Measurements from ENCODE around the gene OOSP3.
"Not testable (repeated sequence)": the region's sequence is repeated elsewhere in the genome, so short reads cannot be mapped to it uniquely, and the experiment has no call there.

The OOSP3 gene

GRCh38 chr11:59899532-59899931 is 20.9 kb downstream of the OOSP3 start:
- Histone ChIP-seq H3K4me1 (ENCODE audit: control insufficient read depth in 2 of 2, insufficient read depth in 2 of 2, low read length in 2 of 2) (peaks cover 0 to 3% of the 10 kb centered on the region in 2 donors), H3K9ac (ENCODE audit: low read depth in 1 of 2, low read length in 2 of 2) (no peak overlapping the region), H3K36me3 (ENCODE audit: control insufficient read depth in 2 of 2, insufficient read depth in 2 of 2, low read length in 2 of 2) (no peaks in the 10 kb centered on the region), H3K27me3 (ENCODE audit: control insufficient read depth in 2 of 2, insufficient read depth in 2 of 2, low read length in 2 of 2) (no peaks in the 10 kb centered on the region), H3K27ac (ENCODE audit: low read depth in 2 of 2, low read length in 2 of 2) (no peak overlapping the region), H3K4me3 (ENCODE audit: low read length in 2 of 2) (no peak overlapping the region), H3K9me3 (ENCODE audit: control insufficient read depth in 2 of 2, low read length in 2 of 2) (no peaks in the 10 kb centered on the region)

DNA sequence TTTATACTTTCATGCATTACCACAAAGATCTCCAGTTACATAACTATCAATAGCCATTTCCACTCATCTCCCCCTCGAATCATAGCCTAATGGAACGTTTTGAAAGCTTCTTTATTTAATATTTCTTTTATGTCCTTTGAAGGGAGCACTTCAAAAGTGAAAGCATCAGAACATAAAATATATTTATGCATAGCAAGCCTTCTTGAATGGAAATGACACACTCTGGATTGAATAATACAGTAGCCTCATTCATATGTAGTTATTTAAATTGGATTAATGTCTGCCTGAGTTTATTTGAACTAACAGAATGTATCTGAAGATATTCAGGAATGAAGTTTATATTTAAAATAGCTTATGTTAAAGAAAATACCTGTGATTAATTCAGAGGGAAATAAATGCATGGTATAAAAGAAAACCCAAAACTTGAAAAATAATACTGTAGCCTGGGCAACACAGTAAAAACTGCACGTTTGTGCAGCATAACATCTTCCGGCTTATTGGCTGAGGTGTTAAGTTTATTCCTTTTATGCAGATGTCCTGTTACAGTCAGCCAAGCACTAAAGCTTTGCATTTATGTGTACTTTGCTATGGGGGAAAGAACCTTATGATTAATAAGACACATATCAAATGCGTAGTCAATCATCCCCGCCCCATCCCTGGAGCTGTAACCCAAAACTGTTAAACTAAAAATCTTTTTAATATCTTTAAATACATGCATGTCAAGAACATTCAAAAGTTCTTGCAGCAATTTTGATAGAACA is 22.0 kb downstream of the OOSP3 start:
- H3K9me3 ChIP-seq (ENCODE audit: control insufficient read depth in 2 of 2, low read length in 2 of 2) = no peaks in the 10 kb centered on the region
- H3K4me3 ChIP-seq (ENCODE audit: low read length in 2 of 2) = no peak overlapping the region
- H3K4me1 ChIP-seq (ENCODE audit: control insufficient read depth in 2 of 2, insufficient read depth in 2 of 2, low read length in 2 of 2) = peaks cover 0 to 3% of the 10 kb centered on the region in 2 donors
- H3K36me3 ChIP-seq (ENCODE audit: control insufficient read depth in 2 of 2, insufficient read depth in 2 of 2, low read length in 2 of 2) = no peaks in the 10 kb centered on the region
- no peaks in the 10 kb centered on the region for H3K27me3 ChIP-seq (ENCODE audit: control insufficient read depth in 2 of 2, insufficient read depth in 2 of 2, low read length in 2 of 2)
- no peak overlapping the region for H3K27ac ChIP-seq (ENCODE audit: low read depth in 2 of 2, low read length in 2 of 2)
- no peak overlapping the region for H3K9ac ChIP-seq (ENCODE audit: low read depth in 1 of 2, low read length in 2 of 2)

DNA sequence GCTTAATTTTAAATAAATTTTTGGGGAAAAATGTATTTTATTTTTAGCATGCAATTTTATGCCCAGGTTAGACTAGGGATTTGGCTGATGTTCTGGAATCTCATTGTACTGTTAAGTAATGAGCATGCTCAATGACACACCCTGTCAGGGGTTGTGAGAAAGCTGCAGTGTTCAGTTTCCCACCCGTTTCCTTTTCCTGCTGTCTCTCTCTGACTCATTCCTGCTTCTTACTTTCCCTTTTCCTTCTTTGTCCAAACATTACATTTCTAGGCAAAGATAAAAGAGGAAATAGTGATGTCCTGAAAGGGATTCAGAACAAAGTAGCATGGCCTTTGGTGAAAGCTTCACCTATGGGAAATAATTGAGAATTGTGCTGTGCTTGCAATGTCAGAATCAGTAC is 22.7 kb downstream of the OOSP3 start:
- H3K27me3 ChIP-seq (ENCODE audit: control insufficient read depth in 2 of 2, insufficient read depth in 2 of 2, low read length in 2 of 2) = no peaks in the 10 kb centered on the region
- no peak overlapping the region for H3K4me3 ChIP-seq (ENCODE audit: low read length in 2 of 2)
- no peaks in the 10 kb centered on the region for H3K36me3 ChIP-seq (ENCODE audit: control insufficient read depth in 2 of 2, insufficient read depth in 2 of 2, low read length in 2 of 2)
- no peaks in the 10 kb centered on the region for H3K9me3 ChIP-seq (ENCODE audit: control insufficient read depth in 2 of 2, low read length in 2 of 2)
- H3K4me1 ChIP-seq (ENCODE audit: control insufficient read depth in 2 of 2, insufficient read depth in 2 of 2, low read length in 2 of 2) = peaks cover 0 to 3% of the 10 kb centered on the region in 2 donors
- no peak overlapping the region for H3K27ac ChIP-seq (ENCODE audit: low read depth in 2 of 2, low read length in 2 of 2)
- no peak overlapping the region for H3K9ac ChIP-seq (ENCODE audit: low read depth in 1 of 2, low read length in 2 of 2)

- not testable (repeated sequence) for H3K27me3 ChIP-seq (ENCODE audit: control insufficient read depth in 2 of 2, insufficient read depth in 2 of 2, low read length in 2 of 2); H3K4me3 ChIP-seq (ENCODE audit: low read length in 2 of 2); H3K4me1 ChIP-seq (ENCODE audit: control insufficient read depth in 2 of 2, insufficient read depth in 2 of 2, low read length in 2 of 2); H3K36me3 ChIP-seq (ENCODE audit: control insufficient read depth in 2 of 2, insufficient read depth in 2 of 2, low read length in 2 of 2); H3K9ac ChIP-seq (ENCODE audit: low read depth in 1 of 2, low read length in 2 of 2); H3K27ac ChIP-seq (ENCODE audit: low read depth in 2 of 2, low read length in 2 of 2); H3K9me3 ChIP-seq (ENCODE audit: control insufficient read depth in 2 of 2, low read length in 2 of 2)
These were observed 25.0 kb downstream of the OOSP3 start for GRCh38 chr11:59903569-59903968.

DNA sequence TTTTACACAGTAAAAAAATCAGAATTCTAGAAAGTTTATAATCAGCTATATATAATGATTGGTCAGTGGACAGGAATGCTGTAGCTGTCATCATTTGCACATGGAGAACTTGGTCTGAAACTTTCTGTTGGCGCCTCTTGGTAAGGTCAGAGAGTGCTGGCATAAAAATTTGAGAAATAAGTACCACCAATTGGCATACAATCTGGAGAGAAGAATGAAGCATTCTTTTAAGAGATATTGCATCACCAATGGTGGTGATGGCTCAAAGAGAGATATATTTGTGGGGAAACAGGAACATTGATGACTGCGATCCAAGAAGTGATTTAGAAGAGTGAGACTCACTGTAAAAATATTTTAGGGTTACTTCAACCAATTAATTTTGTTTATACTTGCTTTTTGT is 39.9 kb downstream of the OOSP3 start:
- H3K9me3 ChIP-seq (ENCODE audit: control insufficient read depth in 2 of 2, low read length in 2 of 2) = peaks cover 10 to 14% of the 10 kb centered on the region in 2 donors
- H3K4me3 ChIP-seq (ENCODE audit: low read length in 2 of 2) = no peak overlapping the region
- H3K36me3 ChIP-seq (ENCODE audit: control insufficient read depth in 2 of 2, insufficient read depth in 2 of 2, low read length in 2 of 2) = no peaks in the 10 kb centered on the region
- no peaks in the 10 kb centered on the region for H3K4me1 ChIP-seq (ENCODE audit: control insufficient read depth in 2 of 2, insufficient read depth in 2 of 2, low read length in 2 of 2)
- H3K27ac ChIP-seq (ENCODE audit: low read depth in 2 of 2, low read length in 2 of 2) = no peak overlapping the region
- no peaks in the 10 kb centered on the region for H3K27me3 ChIP-seq (ENCODE audit: control insufficient read depth in 2 of 2, insufficient read depth in 2 of 2, low read length in 2 of 2)
- H3K9ac ChIP-seq (ENCODE audit: low read depth in 1 of 2, low read length in 2 of 2) = no peak overlapping the region

DNA sequence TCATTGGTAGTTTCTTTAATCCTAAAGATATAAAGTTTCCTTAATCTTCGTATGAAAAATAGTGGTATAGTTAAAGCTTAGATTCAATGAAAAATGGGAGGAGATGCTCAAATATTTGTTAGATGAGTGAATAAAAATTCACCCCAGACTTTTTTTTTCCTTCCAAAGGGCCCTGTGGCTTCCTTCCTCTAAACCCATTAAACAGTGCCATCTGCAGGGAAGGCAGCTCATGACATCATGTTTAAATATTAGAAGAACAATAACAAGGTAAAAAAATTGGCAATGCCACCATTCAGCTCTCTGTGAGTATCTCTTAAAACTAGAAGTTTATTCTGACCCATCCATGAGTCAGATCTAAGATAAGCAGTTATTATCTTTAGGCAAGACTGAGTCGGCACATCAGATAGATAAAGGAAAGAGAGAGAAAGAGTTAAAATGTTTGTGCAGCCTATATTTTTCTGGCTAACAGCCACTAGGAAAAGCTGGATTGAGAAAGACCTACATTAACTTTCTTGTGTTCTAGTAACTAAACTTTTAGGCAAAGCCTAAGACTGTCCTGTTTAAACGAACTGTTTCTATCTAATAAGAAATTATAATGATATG is 40.5 kb downstream of the OOSP3 start:
- Histone ChIP-seq H3K27me3 (ENCODE audit: control insufficient read depth in 2 of 2, insufficient read depth in 2 of 2, low read length in 2 of 2) (no peaks in the 10 kb centered on the region), H3K9me3 (ENCODE audit: control insufficient read depth in 2 of 2, low read length in 2 of 2) (peaks cover 14 to 18% of the 10 kb centered on the region in 2 donors), H3K4me3 (ENCODE audit: low read length in 2 of 2) (no peak overlapping the region), H3K9ac (ENCODE audit: low read depth in 1 of 2, low read length in 2 of 2) (no peak overlapping the region), H3K4me1 (ENCODE audit: control insufficient read depth in 2 of 2, insufficient read depth in 2 of 2, low read length in 2 of 2) (no peaks in the 10 kb centered on the region), H3K27ac (ENCODE audit: low read depth in 2 of 2, low read length in 2 of 2) (no peak overlapping the region), H3K36me3 (ENCODE audit: control insufficient read depth in 2 of 2, insufficient read depth in 2 of 2, low read length in 2 of 2) (no peaks in the 10 kb centered on the region)

DNA sequence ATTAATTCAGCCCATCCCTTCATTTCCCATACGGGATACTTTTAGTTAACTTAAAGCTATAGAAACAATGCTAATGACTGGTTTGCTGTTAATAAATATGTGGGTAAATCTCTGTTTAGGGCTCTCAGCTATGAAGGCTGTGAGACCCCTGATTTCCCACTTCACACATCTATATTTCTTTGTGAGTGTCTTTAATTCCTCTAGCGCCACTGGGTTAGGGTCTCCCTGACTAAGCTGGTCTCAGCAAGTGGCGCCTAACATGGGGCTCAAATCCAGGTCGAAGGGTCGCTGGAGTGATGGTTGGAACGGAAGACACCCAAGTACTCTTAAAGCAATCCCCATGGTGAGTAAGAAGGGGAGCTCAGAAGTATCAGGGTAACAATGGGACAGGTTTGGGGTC is 45.2 kb downstream of the OOSP3 start:
- no peak overlapping the region for H3K9ac ChIP-seq (ENCODE audit: low read depth in 1 of 2, low read length in 2 of 2)
- H3K27ac ChIP-seq (ENCODE audit: low read depth in 2 of 2, low read length in 2 of 2) = no peak overlapping the region
- H3K4me1 ChIP-seq (ENCODE audit: control insufficient read depth in 2 of 2, insufficient read depth in 2 of 2, low read length in 2 of 2) = no peaks in the 10 kb centered on the region
- no peak overlapping the region for H3K4me3 ChIP-seq (ENCODE audit: low read length in 2 of 2)
- H3K27me3 ChIP-seq (ENCODE audit: control insufficient read depth in 2 of 2, insufficient read depth in 2 of 2, low read length in 2 of 2) = no peaks in the 10 kb centered on the region
- H3K36me3 ChIP-seq (ENCODE audit: control insufficient read depth in 2 of 2, insufficient read depth in 2 of 2, low read length in 2 of 2) = no peaks in the 10 kb centered on the region
- H3K9me3 ChIP-seq (ENCODE audit: control insufficient read depth in 2 of 2, low read length in 2 of 2) = peaks cover 14 to 18% of the 10 kb centered on the region in 2 donors

GRCh38 chr11:59931688-59932087 is 53.1 kb downstream of the OOSP3 start:
- Histone ChIP-seq H3K4me1 (ENCODE audit: control insufficient read depth in 2 of 2, insufficient read depth in 2 of 2, low read length in 2 of 2) (no peaks in the 10 kb centered on the region), H3K9ac (ENCODE audit: low read depth in 1 of 2, low read length in 2 of 2) (no peak overlapping the region), H3K4me3 (ENCODE audit: low read length in 2 of 2) (no peak overlapping the region), H3K36me3 (ENCODE audit: control insufficient read depth in 2 of 2, insufficient read depth in 2 of 2, low read length in 2 of 2) (no peaks in the 10 kb centered on the region), H3K27ac (ENCODE audit: low read depth in 2 of 2, low read length in 2 of 2) (no peak overlapping the region), H3K9me3 (ENCODE audit: control insufficient read depth in 2 of 2, low read length in 2 of 2) (no peaks in the 10 kb centered on the region), H3K27me3 (ENCODE audit: control insufficient read depth in 2 of 2, insufficient read depth in 2 of 2, low read length in 2 of 2) (no peaks in the 10 kb centered on the region)

DNA sequence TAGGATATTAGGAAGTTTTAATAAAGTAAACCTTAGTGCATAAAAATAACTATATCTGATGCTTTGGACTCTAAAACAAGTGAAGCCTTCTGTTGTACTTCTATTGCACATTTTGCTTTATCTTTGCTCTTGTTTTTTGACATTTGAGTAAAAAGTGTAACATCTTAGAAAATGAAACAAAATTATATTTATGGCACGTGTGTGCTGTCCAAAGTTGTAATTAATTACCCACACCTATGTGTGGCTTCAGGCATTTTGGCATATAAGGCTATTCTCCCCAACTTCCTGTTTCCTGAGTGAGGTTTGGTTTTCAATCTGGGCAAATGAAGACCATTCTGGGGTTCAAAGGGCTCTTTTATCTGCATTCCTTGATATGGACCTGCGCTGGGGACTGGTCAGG is 59.5 kb downstream of the OOSP3 start, which contains the start of gene OOSP1:
TSS of gene OOSP1 (plus strand) at position 301 of the 400 bp plus-strand sequence. CDS start at position 324, 23 bp downstream.
- H3K4me3 ChIP-seq (ENCODE audit: low read length in 2 of 2) = no peak within 1 kb of the TSS
- H3K9me3 ChIP-seq (ENCODE audit: control insufficient read depth in 2 of 2, low read length in 2 of 2) = no peaks in the 10 kb centered on the region
- H3K27me3 ChIP-seq (ENCODE audit: control insufficient read depth in 2 of 2, insufficient read depth in 2 of 2, low read length in 2 of 2) = no peaks in the 10 kb centered on the region
- H3K9ac ChIP-seq (ENCODE audit: low read depth in 1 of 2, low read length in 2 of 2) = no peak within 1 kb of the TSS
- no peak within 1 kb of the TSS for H3K27ac ChIP-seq (ENCODE audit: low read depth in 2 of 2, low read length in 2 of 2)
- no peaks in the 10 kb centered on the region for H3K4me1 ChIP-seq (ENCODE audit: control insufficient read depth in 2 of 2, insufficient read depth in 2 of 2, low read length in 2 of 2)
- no peaks in the 10 kb centered on the region for H3K36me3 ChIP-seq (ENCODE audit: control insufficient read depth in 2 of 2, insufficient read depth in 2 of 2, low read length in 2 of 2)

GRCh38 chr11:59938718-59939117 is 60.1 kb downstream of the OOSP3 start:
- H3K4me3 ChIP-seq (ENCODE audit: low read length in 2 of 2) = no peak overlapping the region
- H3K9ac ChIP-seq (ENCODE audit: low read depth in 1 of 2, low read length in 2 of 2) = no peak overlapping the region
- no peaks in the 10 kb centered on the region for H3K4me1 ChIP-seq (ENCODE audit: control insufficient read depth in 2 of 2, insufficient read depth in 2 of 2, low read length in 2 of 2)
- no peaks in the 10 kb centered on the region for H3K9me3 ChIP-seq (ENCODE audit: control insufficient read depth in 2 of 2, low read length in 2 of 2)
- H3K27ac ChIP-seq (ENCODE audit: low read depth in 2 of 2, low read length in 2 of 2) = no peak overlapping the region
- H3K27me3 ChIP-seq (ENCODE audit: control insufficient read depth in 2 of 2, insufficient read depth in 2 of 2, low read length in 2 of 2) = no peaks in the 10 kb centered on the region
- no peaks in the 10 kb centered on the region for H3K36me3 ChIP-seq (ENCODE audit: control insufficient read depth in 2 of 2, insufficient read depth in 2 of 2, low read length in 2 of 2)

Data from mucosa of rectum (tissue), 2 donors.